A673 (cell line): ENCODE measurements around the gene ABCC5.

Experiments used
- CTCF ChIP-seq: fragments of 300-800, 200-600 bp; sonication (generic); conservative IDR thresholded peaks from 2 replicates; pipeline ENCODE4 v1.5.1; 2017; ENCODE audit warnings: low read depth, mild to moderate bottlenecking, antibody characterized with exemption, low read length, moderate library complexity, mixed read lengths
- EZH2 ChIP-seq: fragments of 200-600 bp; sonication (generic); IDR thresholded peaks from 2 replicates; pipeline ENCODE4 v1.6.1; 2017; ENCODE audit warnings: borderline replicate concordance, low read depth, mild to moderate bottlenecking, mixed read lengths, antibody characterized with exemption, low read length; ENCODE audit not compliant: poor library complexity, severe bottlenecking

GRCh38 chr3:183941216-183941615 is 76.5 kb downstream of the ABCC5 start:
- no peak for TF ChIP-seq CTCF
- no peak for TF ChIP-seq EZH2
